Measurements from ENCODE around the gene RAD50.

The RAD50 gene

GRCh38 chr5:132661231-132662003 is 104.6 kb downstream of the RAD50 start:
- no peak for DNase-seq (ENCODE audit: low spot score)

- DNase-seq (ENCODE audit: low spot score), result no peak
These were observed 105.2 kb downstream of the RAD50 start for GRCh38 chr5:132662004-132662401.

GRCh38 chr5:132662925-132663770 is 106.4 kb downstream of the RAD50 start:
- no peak for DNase-seq (ENCODE audit: low spot score)

- no peak for DNase-seq (ENCODE audit: low spot score)
These were observed 107.3 kb downstream of the RAD50 start for GRCh38 chr5:132663771-132664695.

- no peak for DNase-seq (ENCODE audit: low spot score)
These were observed 108.0 kb downstream of the RAD50 start for GRCh38 chr5:132664696-132665209.

- no peak for DNase-seq (ENCODE audit: low spot score)
These were observed 108.8 kb downstream of the RAD50 start for GRCh38 chr5:132665574-132666080.

- no peak for DNase-seq (ENCODE audit: low spot score)
These were observed 109.7 kb downstream of the RAD50 start for GRCh38 chr5:132666310-132667123.

- DNase-seq (ENCODE audit: low spot score), result no peak
These were observed 110.5 kb downstream of the RAD50 start for GRCh38 chr5:132667309-132667708.

GRCh38 chr5:132667761-132668705 is 111.3 kb downstream of the RAD50 start:
- no peak for DNase-seq (ENCODE audit: low spot score)

GRCh38 chr5:132668706-132669454 is 112.1 kb downstream of the RAD50 start:
- no peak for DNase-seq (ENCODE audit: low spot score)

GRCh38 chr5:132669455-132669820 is 112.7 kb downstream of the RAD50 start:
- DNase-seq (ENCODE audit: low spot score), result no peak

GRCh38 chr5:132669966-132670882 is 113.4 kb downstream of the RAD50 start:
- DNase-seq (ENCODE audit: low spot score), result no peak

- no peak for DNase-seq (ENCODE audit: low spot score)
These were observed 114.2 kb downstream of the RAD50 start for GRCh38 chr5:132671000-132671399.

GRCh38 chr5:132673488-132673887 is 116.7 kb downstream of the RAD50 start:
- DNase-seq (ENCODE audit: low spot score), result no peak

GRCh38 chr5:132673939-132674630 is 117.3 kb downstream of the RAD50 start, which contains the start of gene IL4:
Gene IL4, plus strand, starts transcription at chr5:132673989. Its CDS starts 62 bp downstream, at chr5:132674051.
- no peak for DNase-seq (ENCODE audit: low spot score)

- DNase-seq (ENCODE audit: low spot score), result peak; percentile 96
These were observed 118.1 kb downstream of the RAD50 start for GRCh38 chr5:132674671-132675506.

Measured in AG08395 (cell line).